CD4-positive, CD25-positive, alpha-beta regulatory T cell (primary cell): ENCODE data around the gene RIN3. TPM values are rescaled to one million over a fixed set of nuclear protein-coding genes. Genes with fewer than 3 reads are reported as not detected.
A peak's percentile ranks its signal among the peaks of the same experiment; 100 is the strongest.

Source experiments
- ATAC-seq, 2 donors: fragments of 150-1000 bp; cut with Tn5 transposase; one replicate each; pipeline ENCODE4 v1.10.0; 2021; ENCODE audit warnings: low read depth in 2 of 2, moderate number of reproducible peaks in 2 of 2, moderate library complexity in 1 of 2
- DNase-seq, 3 donors: peaks; one replicate each; pipeline versions ENCODE4 v3.0.0 to v3.0.0-alpha.2; 2012 to 2022; ENCODE audit warnings: mixed read lengths in 1 of 3
- H3K27ac ChIP-seq: one replicate; pipeline ENCODE4 v1.7.0; 2013; ENCODE audit warnings: mild to moderate bottlenecking, low read length; ENCODE audit not compliant: insufficient read depth, poor library complexity, severe bottlenecking
- H3K27me3 ChIP-seq: one replicate; pipeline ENCODE4 v1.7.0; 2013; ENCODE audit warnings: low read length; ENCODE audit not compliant: control insufficient read depth, insufficient read depth
- H3K36me3 ChIP-seq: one replicate; pipeline ENCODE4 v1.7.0; 2013; ENCODE audit warnings: mild to moderate bottlenecking, low read length, moderate library complexity; ENCODE audit not compliant: control insufficient read depth, insufficient read depth
- H3K4me1 ChIP-seq: 2 replicates; pipeline ENCODE4 v1.7.0; 2013; ENCODE audit warnings: mild to moderate bottlenecking, low read length; ENCODE audit not compliant: insufficient read depth, control insufficient read depth, poor library complexity, severe bottlenecking
- H3K4me3 ChIP-seq: one replicate; pipeline ENCODE4 v1.7.0; 2013; ENCODE audit warnings: low read depth, mild to moderate bottlenecking, low read length, moderate library complexity
- H3K9me3 ChIP-seq, 2 experiments: 1 replicate in 1 of 2; 2 replicates in 1 of 2; pipeline ENCODE4 v1.7.0; 2013; ENCODE audit warnings: low read length in 2 of 2, mild to moderate bottlenecking in 1 of 2, moderate library complexity in 1 of 2; ENCODE audit not compliant: control insufficient read depth in 2 of 2
- H3K27ac Mint-ChIP-seq, 3 donors: one replicate each; pipeline ENCODE4 v1.8.0; 2020 to 2022; ENCODE audit warnings: mild to moderate bottlenecking in 3 of 3, mixed read lengths in 3 of 3, moderate library complexity in 2 of 3
- H3K27me3 Mint-ChIP-seq: one replicate; pipeline ENCODE4 v1.8.0; 2022; ENCODE audit warnings: mild to moderate bottlenecking, mixed read lengths
- H3K36me3 Mint-ChIP-seq: one replicate; pipeline ENCODE4 v1.8.0; 2020; ENCODE audit warnings: mixed read lengths
- H3K4me1 Mint-ChIP-seq, 4 donors: one replicate each; pipeline ENCODE4 v1.8.0; 2020 to 2022; ENCODE audit warnings: mixed read lengths in 4 of 4, mild to moderate bottlenecking in 1 of 4
- H3K4me3 Mint-ChIP-seq, 4 donors: one replicate each; pipeline ENCODE4 v1.8.0; 2020 to 2022; ENCODE audit warnings: mild to moderate bottlenecking in 4 of 4, mixed read lengths in 4 of 4, moderate library complexity in 3 of 4
- H3K9me3 Mint-ChIP-seq, 7 donors: one replicate each; pipeline ENCODE4 v1.8.0; 2020 to 2022; ENCODE audit warnings: mixed read lengths in 7 of 7, mild to moderate bottlenecking in 3 of 7, moderate library complexity in 2 of 7
- polyA plus RNA-seq, 4 donors: library from polyadenylated mRNA; unstranded; fragments of 300-500 nt; fragmentation: Illumina TruSeq; gene quantifications; one replicate each; pipeline ENCODE4 v1.2.3, GENCODE V29; 2021
- total RNA-seq: library from RNA; stranded (reverse); gene quantifications from one replicate; pipeline ENCODE4 v1.2.3, GENCODE V29; 2022

The RIN3 gene
- total and polyA plus RNA-seq, 5 donors from 2014 or later = 21.0 to 120 (median 25.0) TPM

- peak overlapping the region; percentile 1 for H3K27ac ChIP-seq
- H3K9me3 Mint-ChIP-seq = no peaks in the 10 kb centered on the region
- H3K9me3 ChIP-seq = no peaks in the 10 kb centered on the region
- DNase-seq (no peak), ATAC-seq (no peak)
- H3K4me3 Mint-ChIP-seq = peak overlapping the region in 1 of 4 donors; percentile 50
- no peaks in the 10 kb centered on the region for H3K27me3 ChIP-seq
- peak overlapping the region; percentile 1 to 73 (median 26) for H3K27ac Mint-ChIP-seq
- H3K4me1 ChIP-seq = peaks cover 59% of the 10 kb centered on the region
- peaks cover 17 to 94% (median 69%) of the 10 kb centered on the region in 4 donors for H3K4me1 Mint-ChIP-seq
- H3K4me3 ChIP-seq = no peak overlapping the region
- peaks cover 88% of the 10 kb centered on the region for H3K36me3 ChIP-seq
- peaks cover 60% of the 10 kb centered on the region for H3K36me3 Mint-ChIP-seq
- H3K27me3 Mint-ChIP-seq = no peaks in the 10 kb centered on the region
Measured at GRCh38 chr14:92670643-92671366, 157.2 kb downstream of the RIN3 start.

GRCh38 chr14:92673601-92674150, 160.1 kb downstream of the RIN3 start:
- ATAC-seq (no peak), DNase-seq (no peak)
- H3K9me3 Mint-ChIP-seq = no peaks in the 10 kb centered on the region
- peak overlapping the region; percentile 20 to 93 (median 74) for H3K27ac Mint-ChIP-seq
- Histone ChIP-seq H3K27ac (no peak overlapping the region), H3K27me3 (no peaks in the 10 kb centered on the region), H3K36me3 (peaks cover 89% of the 10 kb centered on the region), H3K9me3 (no peaks in the 10 kb centered on the region), H3K4me3 (no peak overlapping the region), H3K4me1 (peaks cover 46% of the 10 kb centered on the region)
- no peak overlapping the region for H3K4me3 Mint-ChIP-seq
- peaks cover 61% of the 10 kb centered on the region for H3K36me3 Mint-ChIP-seq
- H3K27me3 Mint-ChIP-seq = no peaks in the 10 kb centered on the region
- peaks cover 8 to 88% (median 62%) of the 10 kb centered on the region in 4 donors for H3K4me1 Mint-ChIP-seq

- Histone ChIP-seq H3K27ac (no peak overlapping the region), H3K27me3 (no peaks in the 10 kb centered on the region), H3K9me3 (no peaks in the 10 kb centered on the region), H3K4me3 (no peak overlapping the region), H3K4me1 (peaks cover 29% of the 10 kb centered on the region), H3K36me3 (peaks cover 88% of the 10 kb centered on the region)
- Mint-ChIP-seq H3K4me1 (peaks cover 0 to 75% (median 48%) of the 10 kb centered on the region in 4 donors), H3K27ac (peak overlapping the region in 2 of 3 donors; percentile 67 to 88), H3K36me3 (peaks cover 60% of the 10 kb centered on the region), H3K9me3 (no peaks in the 10 kb centered on the region), H3K27me3 (no peaks in the 10 kb centered on the region), H3K4me3 (peak overlapping the region in 1 of 4 donors; percentile 44)
- DNase-seq (no peak), ATAC-seq (no peak)
Measured at GRCh38 chr14:92675421-92675820, 161.8 kb downstream of the RIN3 start.

- H3K36me3 Mint-ChIP-seq = peaks cover 61% of the 10 kb centered on the region
- no peak overlapping the region for H3K4me3 ChIP-seq
- peak overlapping the region; percentile 67 to 88 (median 85) for H3K27ac Mint-ChIP-seq
- H3K9me3 Mint-ChIP-seq = peaks cover 0 to under 1% (median 0%) of the 10 kb centered on the region in 7 donors
- peaks cover 87% of the 10 kb centered on the region for H3K36me3 ChIP-seq
- no peak overlapping the region for H3K27ac ChIP-seq
- no peaks in the 10 kb centered on the region for H3K27me3 ChIP-seq
- peaks cover 32% of the 10 kb centered on the region for H3K4me1 ChIP-seq
- H3K4me3 Mint-ChIP-seq = peak overlapping the region in 2 of 4 donors; percentile 13 to 44
- no peaks in the 10 kb centered on the region for H3K27me3 Mint-ChIP-seq
- H3K4me1 Mint-ChIP-seq = peaks cover 1 to 74% (median 45%) of the 10 kb centered on the region in 4 donors
- DNase-seq (no peak), ATAC-seq (no peak)
- H3K9me3 ChIP-seq = no peaks in the 10 kb centered on the region
Measured at GRCh38 chr14:92675976-92676375, 162.4 kb downstream of the RIN3 start.

GRCh38 chr14:92676403-92677086, 163.0 kb downstream of the RIN3 start:
- no peak overlapping the region for H3K4me3 ChIP-seq
- DNase-seq (no peak), ATAC-seq (no peak)
- Mint-ChIP-seq H3K27ac (peak overlapping the region; percentile 67 to 97 (median 88)), H3K36me3 (peaks cover 63% of the 10 kb centered on the region), H3K9me3 (peaks cover 0 to 1% (median 0%) of the 10 kb centered on the region in 7 donors), H3K27me3 (no peaks in the 10 kb centered on the region), H3K4me3 (peak overlapping the region in 2 of 4 donors; percentile 8 to 13), H3K4me1 (peaks cover 5 to 74% (median 46%) of the 10 kb centered on the region in 4 donors)
- H3K36me3 ChIP-seq = peaks cover 87% of the 10 kb centered on the region
- H3K27ac ChIP-seq = peak overlapping the region; percentile 45
- no peaks in the 10 kb centered on the region for H3K27me3 ChIP-seq
- H3K4me1 ChIP-seq = peaks cover 33% of the 10 kb centered on the region
- no peaks in the 10 kb centered on the region for H3K9me3 ChIP-seq

- Histone ChIP-seq H3K27ac (peak overlapping the region; percentile 45), H3K9me3 (no peaks in the 10 kb centered on the region), H3K36me3 (peaks cover 88% of the 10 kb centered on the region), H3K27me3 (no peaks in the 10 kb centered on the region), H3K4me1 (peaks cover 33% of the 10 kb centered on the region), H3K4me3 (no peak overlapping the region)
- Mint-ChIP-seq H3K4me3 (peak overlapping the region in 1 of 4 donors; percentile 8), H3K27ac (peak overlapping the region; percentile 15 to 97 (median 85)), H3K9me3 (peaks cover 0 to 1% (median 0%) of the 10 kb centered on the region in 7 donors), H3K36me3 (peaks cover 63% of the 10 kb centered on the region), H3K27me3 (no peaks in the 10 kb centered on the region), H3K4me1 (peaks cover 5 to 69% (median 46%) of the 10 kb centered on the region in 4 donors)
- DNase-seq (no peak), ATAC-seq (peak; percentile 44 to 47)
Measured at GRCh38 chr14:92677087-92677668, 163.6 kb downstream of the RIN3 start.

GRCh38 chr14:92677955-92678354, 164.4 kb downstream of the RIN3 start:
- H3K4me1 ChIP-seq = peaks cover 33% of the 10 kb centered on the region
- H3K4me1 Mint-ChIP-seq = peaks cover 5 to 61% (median 38%) of the 10 kb centered on the region in 4 donors

More at GRCh38 chr14:92677955-92678354, 164.4 kb downstream of the RIN3 start:
- Mint-ChIP-seq H3K4me3 (no peak overlapping the region), H3K27me3 (no peaks in the 10 kb centered on the region), H3K27ac (peak overlapping the region in 1 of 3 donors; percentile 15), H3K9me3 (peaks cover 0 to 1% (median 0%) of the 10 kb centered on the region in 7 donors), H3K36me3 (peaks cover 59% of the 10 kb centered on the region)
- Histone ChIP-seq H3K27me3 (no peaks in the 10 kb centered on the region), H3K4me3 (no peak overlapping the region), H3K36me3 (peaks cover 88% of the 10 kb centered on the region), H3K27ac (no peak overlapping the region), H3K9me3 (no peaks in the 10 kb centered on the region)
- ATAC-seq (no peak), DNase-seq (no peak)
